SK-N-SH (cell line): ENCODE data around the gene NLRC5.

Experiments
- EP300 ChIP-seq, 2 experiments: IDR thresholded peaks; 2 replicates each; pipeline versions ENCODE4 v1.4.0 to v1.6.1; 2012; ENCODE audit warnings: borderline replicate concordance in 1 of 2, low read depth in 1 of 2, low read length in 1 of 2
- TAF1 ChIP-seq: IDR thresholded peaks from 2 replicates; pipeline ENCODE4 v1.6.1; 2012; ENCODE audit warnings: low read depth, mild to moderate bottlenecking, low read length, moderate library complexity, borderline replicate concordance
- TF ChIP-seq, protein P1 (sequence below): fragments of 200-600 bp; sonication (generic); IDR thresholded peaks from 2 replicates; pipeline ENCODE4 v1.6.1; 2017; ENCODE audit warnings: antibody characterized with exemption, mild to moderate bottlenecking, moderate library complexity
- TF ChIP-seq, protein P2 (sequence below): fragments of 150-350 bp; IDR thresholded peaks from 2 replicates; pipeline ENCODE4 v1.6.1; 2016; ENCODE audit warnings: mild to moderate bottlenecking, low read depth, low read length

DNA sequence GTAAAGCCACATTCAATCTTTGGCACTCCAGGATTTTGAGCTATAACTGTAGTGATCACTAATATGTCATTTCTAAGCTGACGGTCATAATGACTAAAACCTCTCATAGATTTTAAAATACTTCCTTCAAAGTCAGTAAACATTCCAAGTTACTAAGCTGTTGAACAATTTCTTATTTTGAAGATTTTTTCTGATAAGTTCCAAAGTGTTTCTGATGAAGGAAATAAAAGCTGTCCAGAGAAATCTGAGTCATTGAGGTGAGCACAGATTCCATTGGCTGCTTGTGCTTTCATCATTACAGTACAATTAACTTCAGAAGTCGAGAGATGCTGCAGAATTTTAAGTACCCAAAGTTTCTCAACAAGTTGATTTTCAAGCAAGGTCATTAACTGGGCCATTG is 23.9 kb downstream of the NLRC5 start:
- TF ChIP-seq, protein P1, sequence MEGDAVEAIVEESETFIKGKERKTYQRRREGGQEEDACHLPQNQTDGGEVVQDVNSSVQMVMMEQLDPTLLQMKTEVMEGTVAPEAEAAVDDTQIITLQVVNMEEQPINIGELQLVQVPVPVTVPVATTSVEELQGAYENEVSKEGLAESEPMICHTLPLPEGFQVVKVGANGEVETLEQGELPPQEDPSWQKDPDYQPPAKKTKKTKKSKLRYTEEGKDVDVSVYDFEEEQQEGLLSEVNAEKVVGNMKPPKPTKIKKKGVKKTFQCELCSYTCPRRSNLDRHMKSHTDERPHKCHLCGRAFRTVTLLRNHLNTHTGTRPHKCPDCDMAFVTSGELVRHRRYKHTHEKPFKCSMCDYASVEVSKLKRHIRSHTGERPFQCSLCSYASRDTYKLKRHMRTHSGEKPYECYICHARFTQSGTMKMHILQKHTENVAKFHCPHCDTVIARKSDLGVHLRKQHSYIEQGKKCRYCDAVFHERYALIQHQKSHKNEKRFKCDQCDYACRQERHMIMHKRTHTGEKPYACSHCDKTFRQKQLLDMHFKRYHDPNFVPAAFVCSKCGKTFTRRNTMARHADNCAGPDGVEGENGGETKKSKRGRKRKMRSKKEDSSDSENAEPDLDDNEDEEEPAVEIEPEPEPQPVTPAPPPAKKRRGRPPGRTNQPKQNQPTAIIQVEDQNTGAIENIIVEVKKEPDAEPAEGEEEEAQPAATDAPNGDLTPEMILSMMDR, result no peak
- TF ChIP-seq EP300 (IDR thresholded peaks at IDR 0.05; ENCODE audit: borderline replicate concordance in 1 of 2, low read depth in 1 of 2, low read length in 1 of 2) (peak in 1 of 2 experiments; percentile 29; a peak in 1 of 4 replicates), TAF1 (no peak)
- TF ChIP-seq, protein P2, sequence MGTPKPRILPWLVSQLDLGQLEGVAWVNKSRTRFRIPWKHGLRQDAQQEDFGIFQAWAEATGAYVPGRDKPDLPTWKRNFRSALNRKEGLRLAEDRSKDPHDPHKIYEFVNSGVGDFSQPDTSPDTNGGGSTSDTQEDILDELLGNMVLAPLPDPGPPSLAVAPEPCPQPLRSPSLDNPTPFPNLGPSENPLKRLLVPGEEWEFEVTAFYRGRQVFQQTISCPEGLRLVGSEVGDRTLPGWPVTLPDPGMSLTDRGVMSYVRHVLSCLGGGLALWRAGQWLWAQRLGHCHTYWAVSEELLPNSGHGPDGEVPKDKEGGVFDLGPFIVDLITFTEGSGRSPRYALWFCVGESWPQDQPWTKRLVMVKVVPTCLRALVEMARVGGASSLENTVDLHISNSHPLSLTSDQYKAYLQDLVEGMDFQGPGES, result no peak
